Measurements from ENCODE around the gene IVD.
"Not testable (repeated sequence)": the region's sequence is repeated elsewhere in the genome, so short reads cannot be mapped to it uniquely, and the experiment has no call there.

IVD gene

DNA sequence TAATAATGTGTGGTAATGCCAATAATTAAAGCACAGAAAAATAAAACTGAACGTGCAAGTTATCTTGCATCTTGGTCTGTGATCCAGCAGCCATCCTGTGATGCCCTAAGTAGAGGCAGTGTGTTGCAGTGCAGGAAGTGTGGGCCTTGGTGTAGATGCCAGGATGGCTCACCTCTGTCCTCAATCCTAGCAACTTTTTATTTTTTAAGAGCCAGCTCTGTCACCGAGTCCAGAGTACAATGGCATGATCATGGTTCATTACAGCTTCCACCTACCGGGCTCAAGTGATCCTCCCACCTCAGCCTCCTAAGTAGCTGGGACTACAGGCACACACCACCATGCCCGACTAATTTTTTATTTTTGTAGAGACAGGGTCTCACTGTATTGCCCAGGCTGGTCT lies 42.8 kb downstream of the IVD start:
- no peak overlapping the region for H3K4me3 ChIP-seq (replicated peaks; ENCODE audit: low read depth, low read length)
- no peak for DNase-seq (ENCODE audit: extremely low read depth, low read depth)
- TF ChIP-seq, protein P1, sequence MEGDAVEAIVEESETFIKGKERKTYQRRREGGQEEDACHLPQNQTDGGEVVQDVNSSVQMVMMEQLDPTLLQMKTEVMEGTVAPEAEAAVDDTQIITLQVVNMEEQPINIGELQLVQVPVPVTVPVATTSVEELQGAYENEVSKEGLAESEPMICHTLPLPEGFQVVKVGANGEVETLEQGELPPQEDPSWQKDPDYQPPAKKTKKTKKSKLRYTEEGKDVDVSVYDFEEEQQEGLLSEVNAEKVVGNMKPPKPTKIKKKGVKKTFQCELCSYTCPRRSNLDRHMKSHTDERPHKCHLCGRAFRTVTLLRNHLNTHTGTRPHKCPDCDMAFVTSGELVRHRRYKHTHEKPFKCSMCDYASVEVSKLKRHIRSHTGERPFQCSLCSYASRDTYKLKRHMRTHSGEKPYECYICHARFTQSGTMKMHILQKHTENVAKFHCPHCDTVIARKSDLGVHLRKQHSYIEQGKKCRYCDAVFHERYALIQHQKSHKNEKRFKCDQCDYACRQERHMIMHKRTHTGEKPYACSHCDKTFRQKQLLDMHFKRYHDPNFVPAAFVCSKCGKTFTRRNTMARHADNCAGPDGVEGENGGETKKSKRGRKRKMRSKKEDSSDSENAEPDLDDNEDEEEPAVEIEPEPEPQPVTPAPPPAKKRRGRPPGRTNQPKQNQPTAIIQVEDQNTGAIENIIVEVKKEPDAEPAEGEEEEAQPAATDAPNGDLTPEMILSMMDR (IDR thresholded peaks at IDR 0.05; ENCODE audit: low read depth, low read length, missing control alignments): no peak

- no peak for DNase-seq (ENCODE audit: extremely low read depth, low read depth)
- TF ChIP-seq, protein P1 (IDR thresholded peaks at IDR 0.05; ENCODE audit: low read depth, low read length, missing control alignments): no peak
- no peak overlapping the region for H3K4me3 ChIP-seq (replicated peaks; ENCODE audit: low read depth, low read length)
Measured at GRCh38 chr15:40449275-40449674, 43.7 kb downstream of the IVD start.

DNA sequence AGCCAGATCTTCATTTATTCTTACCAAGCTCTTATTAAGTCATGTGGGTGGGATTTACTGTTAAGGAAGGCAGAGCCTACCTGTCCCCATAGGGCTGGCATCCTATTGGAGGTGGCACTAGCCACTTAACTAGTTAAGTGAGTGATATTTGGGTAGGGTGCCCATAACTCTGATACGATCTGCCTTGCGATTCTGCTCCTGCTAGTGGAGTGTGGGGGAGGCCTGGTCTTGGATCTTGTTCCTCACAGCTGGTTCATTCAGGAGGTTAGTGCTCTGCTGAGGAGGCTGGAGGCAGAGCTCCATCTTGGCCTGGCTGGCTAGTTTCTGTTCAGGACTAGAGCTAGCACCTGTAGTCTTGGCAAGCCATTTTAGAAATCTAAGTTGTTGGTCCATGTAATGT lies 44.5 kb downstream of the IVD start:
- no peak overlapping the region for H3K4me3 ChIP-seq (replicated peaks; ENCODE audit: low read depth, low read length)
- TF ChIP-seq, protein P1 (IDR thresholded peaks at IDR 0.05; ENCODE audit: low read depth, low read length, missing control alignments): no peak
- DNase-seq (ENCODE audit: extremely low read depth, low read depth): no peak

DNA sequence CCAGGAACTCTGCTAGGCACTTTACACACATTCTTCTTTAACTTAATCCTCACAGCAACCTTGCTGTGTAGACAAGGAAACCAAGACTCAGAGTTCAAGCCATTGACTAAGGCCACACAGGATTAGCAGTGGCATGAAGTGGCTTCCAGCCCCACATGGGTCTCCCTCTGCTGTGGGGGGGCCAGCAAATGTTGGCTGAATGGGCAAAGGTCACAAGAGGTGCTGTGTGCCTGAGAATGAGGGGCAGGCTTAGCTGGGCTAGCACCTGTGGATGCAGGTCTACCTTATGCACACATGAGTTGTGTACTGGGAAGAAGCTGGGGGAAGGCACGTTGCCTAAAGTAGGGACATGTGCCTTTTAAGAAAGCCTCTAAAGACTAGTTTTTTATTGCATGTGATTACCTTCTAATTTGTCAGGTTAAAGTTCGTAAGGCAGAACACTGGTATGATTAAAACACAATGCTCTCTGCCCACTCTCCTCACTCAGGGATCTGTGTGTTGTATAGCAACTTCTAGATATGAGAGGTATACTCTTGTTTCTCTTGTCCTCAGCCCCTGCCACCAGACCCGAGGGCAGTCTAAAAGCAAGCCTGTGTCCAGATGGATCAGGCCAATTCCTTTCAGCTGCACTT lies 46.0 kb downstream of the IVD start:
- no peak for DNase-seq (ENCODE audit: extremely low read depth, low read depth)
- no peak overlapping the region for H3K4me3 ChIP-seq (replicated peaks; ENCODE audit: low read depth, low read length)
- TF ChIP-seq, protein P1 (IDR thresholded peaks at IDR 0.05; ENCODE audit: low read depth, low read length, missing control alignments): no peak

DNA sequence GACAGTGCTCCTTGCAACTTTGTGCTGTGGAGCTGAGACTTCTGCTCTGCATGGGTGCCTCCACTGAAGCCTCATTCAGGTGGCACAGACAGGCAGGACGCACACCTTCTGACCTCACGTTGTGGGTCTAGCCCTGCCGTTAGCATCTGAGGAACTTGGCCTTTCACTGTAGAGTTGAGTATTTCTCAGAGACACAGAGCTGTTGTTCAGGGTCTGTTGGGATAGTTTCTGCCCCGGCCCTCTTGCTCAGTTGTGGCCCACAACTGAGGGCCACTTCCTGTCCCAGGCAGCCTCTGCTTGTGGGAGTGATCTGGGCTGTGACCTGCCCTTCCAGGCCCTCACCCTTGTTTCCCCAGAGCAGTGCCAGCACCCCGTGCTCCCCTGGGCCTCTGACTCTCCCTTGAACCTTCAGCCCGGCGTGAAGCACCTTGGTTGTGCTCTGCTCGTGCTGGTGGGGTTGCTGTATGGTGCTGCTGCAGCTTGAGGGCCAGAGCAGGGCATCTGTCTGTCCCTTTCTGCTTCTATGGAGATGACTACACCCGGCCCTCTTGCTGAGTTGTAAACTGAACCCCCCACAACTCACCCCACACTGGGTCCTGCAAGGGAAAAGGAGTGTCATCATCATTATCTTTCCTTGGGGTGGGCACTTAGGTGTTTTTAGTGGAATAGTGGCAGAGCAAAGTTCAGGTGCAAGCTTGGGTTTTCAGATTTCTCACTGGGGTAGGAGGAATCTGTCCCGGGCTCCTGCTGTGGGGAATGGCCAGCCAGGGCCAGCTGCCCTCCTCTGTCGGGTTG lies 46.9 kb downstream of the IVD start:
- TF ChIP-seq, protein P1 (IDR thresholded peaks at IDR 0.05; ENCODE audit: low read depth, low read length, missing control alignments): no peak
- no peak for DNase-seq (ENCODE audit: extremely low read depth, low read depth)
- no peak overlapping the region for H3K4me3 ChIP-seq (replicated peaks; ENCODE audit: low read depth, low read length)

- DNase-seq (ENCODE audit: extremely low read depth, low read depth); H3K4me3 ChIP-seq (replicated peaks; ENCODE audit: low read depth, low read length): not testable (repeated sequence)
Measured at GRCh38 chr15:40453941-40454340, 48.3 kb downstream of the IVD start.

- TF ChIP-seq, protein P1 (IDR thresholded peaks at IDR 0.05; ENCODE audit: low read depth, low read length, missing control alignments): no peak
- no peak overlapping the region for H3K4me3 ChIP-seq (replicated peaks; ENCODE audit: low read depth, low read length)
- no peak for DNase-seq (ENCODE audit: extremely low read depth, low read depth)
Measured at GRCh38 chr15:40454904-40455391, 49.4 kb downstream of the IVD start.

Measured in HFF-Myc (cell line).